NCI-H524 (cell line): ENCODE results near the gene SCGB3A1.

Experiments used
- DNase-seq, 2 experiments: peaks; one replicate each; lab custom pipeline; 2025; lab: John Stamatoyannopoulos, UW

SCGB3A1 gene

GRCh38 chr5:180586870-180587269, 4.4 kb downstream of the SCGB3A1 start:
- no peak for DNase-seq

GRCh38 chr5:180586204-180586603, 5.1 kb downstream of the SCGB3A1 start:
- DNase-seq = no peak

GRCh38 chr5:180583738-180584137, 7.6 kb downstream of the SCGB3A1 start:
- DNase-seq = no peak

GRCh38 chr5:180580681-180581080, 10.6 kb downstream of the SCGB3A1 start:
- no peak for DNase-seq

GRCh38 chr5:180575571-180575970, 15.7 kb downstream of the SCGB3A1 start:
- no peak for DNase-seq

GRCh38 chr5:180568914-180569313, 22.4 kb downstream of the SCGB3A1 start:
- DNase-seq = no peak

- DNase-seq = no peak
Measured at GRCh38 chr5:180563994-180564393, 27.3 kb downstream of the SCGB3A1 start.

GRCh38 chr5:180558232-180558631, 33.1 kb downstream of the SCGB3A1 start:
- no peak for DNase-seq

- DNase-seq = no peak
Measured at GRCh38 chr5:180557217-180557809, 34.0 kb downstream of the SCGB3A1 start.

- DNase-seq = no peak
Measured at GRCh38 chr5:180555168-180555921, 36.0 kb downstream of the SCGB3A1 start.

GRCh38 chr5:180553530-180553929, 37.8 kb downstream of the SCGB3A1 start:
- DNase-seq = no peak

GRCh38 chr5:180548563-180548962, 42.7 kb downstream of the SCGB3A1 start:
- DNase-seq = no peak

GRCh38 chr5:180545248-180545647, 46.1 kb downstream of the SCGB3A1 start:
- DNase-seq = no peak

- no peak for DNase-seq
Measured at GRCh38 chr5:180541710-180542109, 49.6 kb downstream of the SCGB3A1 start.
